GM19238 (cell line): ENCODE results near the gene RALGAPB.

ENCODE experiments used
- DNase-seq: peaks from one replicate; pipeline ENCODE4 v3.0.0; 2011; ENCODE audit warnings: low spot score; ENCODE audit not compliant: insufficient read length

RALGAPB gene

GRCh38 chr20:38545771-38546170 is 73.1 kb downstream of the RALGAPB start:
- no peak for DNase-seq

GRCh38 chr20:38547288-38548085 is 74.8 kb downstream of the RALGAPB start:
- DNase-seq: no peak

- no peak for DNase-seq
These were observed 75.9 kb downstream of the RALGAPB start for GRCh38 chr20:38548356-38549083.

GRCh38 chr20:38550274-38550673 is 77.6 kb downstream of the RALGAPB start:
- DNase-seq: no peak

- DNase-seq: no peak
These were observed 78.5 kb downstream of the RALGAPB start for GRCh38 chr20:38551056-38551626.

GRCh38 chr20:38554986-38555385 is 82.3 kb downstream of the RALGAPB start:
- no peak for DNase-seq

GRCh38 chr20:38555395-38555794 is 82.8 kb downstream of the RALGAPB start:
- no peak for DNase-seq

GRCh38 chr20:38557174-38557573 is 84.5 kb downstream of the RALGAPB start:
- DNase-seq: no peak

GRCh38 chr20:38558596-38559360 is 86.1 kb downstream of the RALGAPB start:
- DNase-seq: no peak

- no peak for DNase-seq
These were observed 87.1 kb downstream of the RALGAPB start for GRCh38 chr20:38559764-38560163.

GRCh38 chr20:38563802-38564431 is 91.3 kb downstream of the RALGAPB start:
- DNase-seq: no peak

- no peak for DNase-seq
These were observed 92.0 kb downstream of the RALGAPB start for GRCh38 chr20:38564680-38565079.

- no peak for DNase-seq
These were observed 93.5 kb downstream of the RALGAPB start for GRCh38 chr20:38566036-38566598.

GRCh38 chr20:38569747-38570525 is 97.3 kb downstream of the RALGAPB start:
- no peak for DNase-seq

- DNase-seq: no peak
These were observed 100.8 kb downstream of the RALGAPB start for GRCh38 chr20:38573413-38573812.

- no peak for DNase-seq
These were observed 106.7 kb downstream of the RALGAPB start for GRCh38 chr20:38579219-38579910.

- no peak for DNase-seq
These were observed 107.3 kb downstream of the RALGAPB start for GRCh38 chr20:38579921-38580320.

GRCh38 chr20:38581013-38581412 is 108.4 kb downstream of the RALGAPB start, which contains the start of gene ADIG:
ADIG (plus strand) TSS chr20:38581197; CDS start chr20:38581251, 54 bp downstream.
- DNase-seq: no peak

GRCh38 chr20:38581830-38582358 is 109.3 kb downstream of the RALGAPB start:
- no peak for DNase-seq
